Measurements from ENCODE around the gene JARID2. TPM values are rescaled to one million over a fixed set of nuclear protein-coding genes. Genes with fewer than 3 reads are reported as not detected.

The JARID2 gene
- total and polyA plus RNA-seq, 10 of the 15 experiments (the other 5 are each of a cell fraction or from before 2014, with no cell fraction given) = 4.2 to 21.6 (median 11.7) TPM

GRCh38 chr6:15416932-15417509, 171.2 kb downstream of the JARID2 start (continued):
- TF ChIP-seq, protein P1, sequence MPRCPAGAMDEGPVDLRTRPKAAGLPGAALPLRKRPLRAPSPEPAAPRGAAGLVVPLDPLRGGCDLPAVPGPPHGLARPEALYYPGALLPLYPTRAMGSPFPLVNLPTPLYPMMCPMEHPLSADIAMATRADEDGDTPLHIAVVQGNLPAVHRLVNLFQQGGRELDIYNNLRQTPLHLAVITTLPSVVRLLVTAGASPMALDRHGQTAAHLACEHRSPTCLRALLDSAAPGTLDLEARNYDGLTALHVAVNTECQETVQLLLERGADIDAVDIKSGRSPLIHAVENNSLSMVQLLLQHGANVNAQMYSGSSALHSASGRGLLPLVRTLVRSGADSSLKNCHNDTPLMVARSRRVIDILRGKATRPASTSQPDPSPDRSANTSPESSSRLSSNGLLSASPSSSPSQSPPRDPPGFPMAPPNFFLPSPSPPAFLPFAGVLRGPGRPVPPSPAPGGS (IDR thresholded peaks at IDR 0.05; ENCODE audit: borderline replicate concordance, insufficient read depth, low read depth, low read length, poor library complexity, severe bottlenecking) = no peak
- TF ChIP-seq, protein P2, sequence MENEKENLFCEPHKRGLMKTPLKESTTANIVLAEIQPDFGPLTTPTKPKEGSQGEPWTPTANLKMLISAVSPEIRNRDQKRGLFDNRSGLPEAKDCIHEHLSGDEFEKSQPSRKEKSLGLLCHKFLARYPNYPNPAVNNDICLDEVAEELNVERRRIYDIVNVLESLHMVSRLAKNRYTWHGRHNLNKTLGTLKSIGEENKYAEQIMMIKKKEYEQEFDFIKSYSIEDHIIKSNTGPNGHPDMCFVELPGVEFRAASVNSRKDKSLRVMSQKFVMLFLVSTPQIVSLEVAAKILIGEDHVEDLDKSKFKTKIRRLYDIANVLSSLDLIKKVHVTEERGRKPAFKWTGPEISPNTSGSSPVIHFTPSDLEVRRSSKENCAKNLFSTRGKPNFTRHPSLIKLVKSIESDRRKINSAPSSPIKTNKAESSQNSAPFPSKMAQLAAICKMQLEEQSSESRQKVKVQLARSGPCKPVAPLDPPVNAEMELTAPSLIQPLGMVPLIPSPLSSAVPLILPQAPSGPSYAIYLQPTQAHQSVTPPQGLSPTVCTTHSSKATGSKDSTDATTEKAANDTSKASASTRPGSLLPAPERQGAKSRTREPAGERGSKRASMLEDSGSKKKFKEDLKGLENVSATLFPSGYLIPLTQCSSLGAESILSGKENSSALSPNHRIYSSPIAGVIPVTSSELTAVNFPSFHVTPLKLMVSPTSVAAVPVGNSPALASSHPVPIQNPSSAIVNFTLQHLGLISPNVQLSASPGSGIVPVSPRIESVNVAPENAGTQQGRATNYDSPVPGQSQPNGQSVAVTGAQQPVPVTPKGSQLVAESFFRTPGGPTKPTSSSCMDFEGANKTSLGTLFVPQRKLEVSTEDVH (IDR thresholded peaks at IDR 0.05; ENCODE audit: low read depth, partially characterized antibody) = no peak
- no peak for TF ChIP-seq MTA2 (IDR thresholded peaks at IDR 0.05; ENCODE audit: low read depth)
- TF ChIP-seq ZBTB11 (CRISPR knock-in tag; IDR thresholded peaks at IDR 0.05) = no peak
- TF ChIP-seq SRF (IDR thresholded peaks at IDR 0.05; ENCODE audit: low read depth in 2 of 2, low read length in 2 of 2) = no peak
- TF ChIP-seq TCF7 (IDR thresholded peaks at IDR 0.05; ENCODE audit: borderline replicate concordance) = no peak
- no peak for TF ChIP-seq RBBP5 (conservative IDR thresholded peaks at IDR 0.05)
- TF ChIP-seq GABPA (IDR thresholded peaks at IDR 0.05; ENCODE audit: low read depth) = no peak
- TF ChIP-seq EED (IDR thresholded peaks at IDR 0.05; ENCODE audit: low read depth) = no peak
- no peak for TF ChIP-seq STAT3 (IDR thresholded peaks at IDR 0.05; ENCODE audit: low read depth, low read length)
- TF ChIP-seq ATF3 (IDR thresholded peaks at IDR 0.05; ENCODE audit: borderline replicate concordance, extremely low read depth, low read depth, low read length) = no peak
- TF ChIP-seq TARDBP (IDR thresholded peaks at IDR 0.05; ENCODE audit: borderline replicate concordance) = no peak
- TF ChIP-seq MEF2B (IDR thresholded peaks at IDR 0.05; ENCODE audit: partially characterized antibody, poor library complexity, severe bottlenecking) = peak; percentile 43
- TF ChIP-seq, protein P3, sequence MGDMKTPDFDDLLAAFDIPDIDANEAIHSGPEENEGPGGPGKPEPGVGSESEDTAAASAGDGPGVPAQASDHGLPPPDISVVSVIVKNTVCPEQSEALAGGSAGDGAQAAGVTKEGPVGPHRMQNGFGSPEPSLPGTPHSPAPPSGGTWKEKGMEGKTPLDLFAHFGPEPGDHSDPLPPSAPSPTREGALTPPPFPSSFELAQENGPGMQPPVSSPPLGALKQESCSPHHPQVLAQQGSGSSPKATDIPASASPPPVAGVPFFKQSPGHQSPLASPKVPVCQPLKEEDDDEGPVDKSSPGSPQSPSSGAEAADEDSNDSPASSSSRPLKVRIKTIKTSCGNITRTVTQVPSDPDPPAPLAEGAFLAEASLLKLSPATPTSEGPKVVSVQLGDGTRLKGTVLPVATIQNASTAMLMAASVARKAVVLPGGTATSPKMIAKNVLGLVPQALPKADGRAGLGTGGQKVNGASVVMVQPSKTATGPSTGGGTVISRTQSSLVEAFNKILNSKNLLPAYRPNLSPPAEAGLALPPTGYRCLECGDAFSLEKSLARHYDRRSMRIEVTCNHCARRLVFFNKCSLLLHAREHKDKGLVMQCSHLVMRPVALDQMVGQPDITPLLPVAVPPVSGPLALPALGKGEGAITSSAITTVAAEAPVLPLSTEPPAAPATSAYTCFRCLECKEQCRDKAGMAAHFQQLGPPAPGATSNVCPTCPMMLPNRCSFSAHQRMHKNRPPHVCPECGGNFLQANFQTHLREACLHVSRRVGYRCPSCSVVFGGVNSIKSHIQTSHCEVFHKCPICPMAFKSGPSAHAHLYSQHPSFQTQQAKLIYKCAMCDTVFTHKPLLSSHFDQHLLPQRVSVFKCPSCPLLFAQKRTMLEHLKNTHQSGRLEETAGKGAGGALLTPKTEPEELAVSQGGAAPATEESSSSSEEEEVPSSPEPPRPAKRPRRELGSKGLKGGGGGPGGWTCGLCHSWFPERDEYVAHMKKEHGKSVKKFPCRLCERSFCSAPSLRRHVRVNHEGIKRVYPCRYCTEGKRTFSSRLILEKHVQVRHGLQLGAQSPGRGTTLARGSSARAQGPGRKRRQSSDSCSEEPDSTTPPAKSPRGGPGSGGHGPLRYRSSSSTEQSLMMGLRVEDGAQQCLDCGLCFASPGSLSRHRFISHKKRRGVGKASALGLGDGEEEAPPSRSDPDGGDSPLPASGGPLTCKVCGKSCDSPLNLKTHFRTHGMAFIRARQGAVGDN (IDR thresholded peaks at IDR 0.05) = no peak
- peak; percentile 63; the same call in 1 of the 2 replicates for TF ChIP-seq MEF2A (IDR thresholded peaks at IDR 0.05; ENCODE audit: insufficient read depth, low read depth, low read length)
- no peak for TF ChIP-seq RCOR1 (conservative IDR thresholded peaks at IDR 0.05; ENCODE audit: low read depth, low read length)
- TF ChIP-seq IKZF2 (IDR thresholded peaks at IDR 0.05) = no peak; a peak in 1 of 4 replicates
- TF ChIP-seq NR2C1 (IDR thresholded peaks at IDR 0.05) = no peak
